Retinal pigment epithelial cell (primary cell): ENCODE results near the gene CKAP2.
A peak's percentile ranks its signal among the peaks of the same experiment; 100 is the strongest.
"Not testable (repeated sequence)": the region's sequence is repeated elsewhere in the genome, so short reads cannot be mapped to it uniquely, and the experiment has no call there.

Experiments
- DNase-seq: peaks from one replicate; pipeline ENCODE4 v3.0.0-alpha.2; 2010; ENCODE audit warnings: low read depth
- H3K4me3 ChIP-seq: 2 replicates; pipeline ENCODE4 v1.5.1; 2011; ENCODE audit warnings: mild to moderate bottlenecking, low read length, control low read depth, moderate library complexity
- TF ChIP-seq, protein P1 (sequence below): conservative IDR thresholded peaks from 2 replicates; pipeline ENCODE4 v1.5.1; 2011; ENCODE audit warnings: low read depth, low read length, control low read depth, inconsistent platforms

CKAP2 gene

DNA sequence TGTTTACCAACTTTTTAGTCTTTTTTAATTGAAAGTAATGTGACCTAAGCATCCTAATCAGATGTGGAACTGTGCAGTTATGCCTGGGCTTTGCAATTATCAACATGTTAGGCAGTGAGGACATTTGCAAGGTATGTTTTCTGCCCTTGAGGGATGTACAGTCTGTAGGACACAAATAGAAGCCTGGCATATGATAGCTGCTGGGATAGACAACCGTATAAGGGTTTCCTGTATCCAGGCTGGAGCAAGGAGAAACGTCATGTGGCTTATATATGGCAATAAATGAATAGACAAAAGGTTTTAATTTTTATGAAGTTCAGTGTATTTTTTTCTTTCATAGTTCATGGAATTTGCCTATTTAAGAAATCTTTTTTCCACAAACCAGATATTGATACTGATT is 2.8 kb upstream of the CKAP2 start:
- H3K4me3 ChIP-seq, result no peak overlapping the region
- TF ChIP-seq, protein P1, sequence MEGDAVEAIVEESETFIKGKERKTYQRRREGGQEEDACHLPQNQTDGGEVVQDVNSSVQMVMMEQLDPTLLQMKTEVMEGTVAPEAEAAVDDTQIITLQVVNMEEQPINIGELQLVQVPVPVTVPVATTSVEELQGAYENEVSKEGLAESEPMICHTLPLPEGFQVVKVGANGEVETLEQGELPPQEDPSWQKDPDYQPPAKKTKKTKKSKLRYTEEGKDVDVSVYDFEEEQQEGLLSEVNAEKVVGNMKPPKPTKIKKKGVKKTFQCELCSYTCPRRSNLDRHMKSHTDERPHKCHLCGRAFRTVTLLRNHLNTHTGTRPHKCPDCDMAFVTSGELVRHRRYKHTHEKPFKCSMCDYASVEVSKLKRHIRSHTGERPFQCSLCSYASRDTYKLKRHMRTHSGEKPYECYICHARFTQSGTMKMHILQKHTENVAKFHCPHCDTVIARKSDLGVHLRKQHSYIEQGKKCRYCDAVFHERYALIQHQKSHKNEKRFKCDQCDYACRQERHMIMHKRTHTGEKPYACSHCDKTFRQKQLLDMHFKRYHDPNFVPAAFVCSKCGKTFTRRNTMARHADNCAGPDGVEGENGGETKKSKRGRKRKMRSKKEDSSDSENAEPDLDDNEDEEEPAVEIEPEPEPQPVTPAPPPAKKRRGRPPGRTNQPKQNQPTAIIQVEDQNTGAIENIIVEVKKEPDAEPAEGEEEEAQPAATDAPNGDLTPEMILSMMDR, result no peak

DNA sequence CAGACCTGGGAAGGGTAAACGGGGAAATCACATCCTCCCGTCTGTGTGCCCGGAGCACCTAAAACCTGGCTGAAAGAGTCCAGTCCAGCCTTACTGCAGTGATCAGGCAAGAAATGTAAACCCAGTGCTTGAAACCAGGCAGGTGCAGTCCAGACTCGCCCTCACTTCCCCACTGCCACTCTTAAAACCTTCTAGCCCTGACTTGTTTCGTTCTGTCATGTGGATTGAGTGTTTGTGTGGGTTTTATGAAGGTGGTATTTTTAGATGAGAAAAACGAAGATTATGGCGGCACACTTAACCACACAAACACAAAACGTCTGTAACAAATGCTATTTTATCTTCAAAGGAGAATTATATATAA is 839 bp upstream of the CKAP2 start:
- TF ChIP-seq, protein P1, result no peak
- peak overlapping the region; percentile 92 for H3K4me3 ChIP-seq
- no peak for DNase-seq

More for the DNA sequence above, 2.8 kb upstream of the CKAP2 start:
- no peak for DNase-seq

DNA sequence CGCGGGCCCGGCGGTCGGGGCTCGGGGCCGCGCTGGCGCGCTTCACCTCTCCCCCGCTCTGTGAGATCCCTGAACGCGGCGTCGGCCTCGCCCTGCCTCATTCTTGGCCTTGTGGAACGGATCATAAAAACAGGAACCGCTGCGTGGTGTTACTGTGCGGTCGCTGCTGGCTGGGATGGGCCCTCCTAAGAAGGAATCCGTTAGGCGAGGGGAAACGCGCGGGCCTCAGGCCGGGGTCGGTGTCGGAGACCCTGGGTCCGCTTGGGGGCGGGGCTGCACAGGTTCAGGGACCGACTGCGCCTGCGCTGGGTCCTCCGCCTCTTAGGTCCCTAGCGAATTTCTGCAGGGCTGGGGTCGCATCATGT is 381 bp downstream of the CKAP2 start:
- TF ChIP-seq, protein P1, result no peak
- H3K4me3 ChIP-seq, result peak overlapping the region; percentile 92
- no peak for DNase-seq

DNA sequence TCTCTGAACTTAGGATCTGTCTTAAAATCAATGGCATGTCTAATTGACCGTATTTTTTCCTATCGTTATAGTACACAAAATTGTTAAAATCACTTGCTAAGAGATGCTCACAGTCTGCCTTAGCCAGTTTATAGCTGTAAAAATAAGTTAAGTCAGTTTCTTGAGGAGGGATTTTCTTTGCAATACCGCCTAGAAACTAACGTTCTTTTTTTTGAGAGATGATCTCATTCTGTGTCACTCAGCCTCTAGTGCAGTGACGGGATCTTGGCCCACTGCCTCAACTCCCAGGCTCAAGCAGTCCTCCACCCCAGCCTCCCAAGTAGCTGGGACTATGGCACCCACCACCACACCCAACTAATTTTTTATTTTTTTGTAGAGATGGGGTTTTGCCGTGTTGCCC is 4.4 kb downstream of the CKAP2 start:
- TF ChIP-seq, protein P1, result no peak
- H3K4me3 ChIP-seq, result no peak overlapping the region
- no peak for DNase-seq

DNA sequence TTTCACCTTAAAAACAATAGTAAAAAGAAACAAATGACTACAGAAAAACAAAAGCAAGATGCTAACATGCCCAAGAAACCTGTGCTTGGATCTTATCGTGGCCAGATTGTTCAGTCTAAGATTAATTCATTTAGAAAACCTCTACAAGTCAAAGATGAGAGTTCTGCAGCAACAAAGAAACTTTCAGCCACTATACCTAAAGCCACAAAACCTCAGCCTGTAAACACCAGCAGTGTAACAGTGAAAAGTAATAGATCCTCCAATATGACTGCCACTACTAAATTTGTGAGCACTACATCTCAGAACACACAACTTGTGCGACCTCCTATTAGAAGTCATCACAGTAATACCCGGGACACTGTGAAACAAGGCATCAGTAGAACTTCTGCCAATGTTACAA is 6.0 kb downstream of the CKAP2 start:
- no peak overlapping the region for H3K4me3 ChIP-seq
- DNase-seq, result no peak
- TF ChIP-seq, protein P1, result no peak

DNA sequence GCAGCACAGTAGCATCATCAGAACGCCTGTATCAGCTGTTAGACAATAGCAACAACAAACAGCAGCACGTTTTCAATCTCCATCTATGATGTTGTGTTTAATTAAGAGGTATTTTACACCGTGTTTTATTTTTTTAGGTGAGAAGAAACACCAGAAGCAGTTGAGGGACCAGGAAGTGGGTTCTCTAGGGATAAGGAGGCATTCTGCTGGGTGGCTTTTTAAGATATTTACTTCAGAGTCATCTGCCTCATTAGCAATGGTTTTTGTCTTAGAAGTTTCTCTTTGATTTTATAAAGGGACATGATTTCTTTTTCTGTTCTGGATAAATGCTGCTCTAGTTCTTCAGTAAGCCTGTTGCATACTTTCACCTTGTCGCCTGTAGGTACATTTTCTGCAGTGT is 8.2 kb downstream of the CKAP2 start:
- no peak overlapping the region for H3K4me3 ChIP-seq
- TF ChIP-seq, protein P1, result no peak
- no peak for DNase-seq

DNA sequence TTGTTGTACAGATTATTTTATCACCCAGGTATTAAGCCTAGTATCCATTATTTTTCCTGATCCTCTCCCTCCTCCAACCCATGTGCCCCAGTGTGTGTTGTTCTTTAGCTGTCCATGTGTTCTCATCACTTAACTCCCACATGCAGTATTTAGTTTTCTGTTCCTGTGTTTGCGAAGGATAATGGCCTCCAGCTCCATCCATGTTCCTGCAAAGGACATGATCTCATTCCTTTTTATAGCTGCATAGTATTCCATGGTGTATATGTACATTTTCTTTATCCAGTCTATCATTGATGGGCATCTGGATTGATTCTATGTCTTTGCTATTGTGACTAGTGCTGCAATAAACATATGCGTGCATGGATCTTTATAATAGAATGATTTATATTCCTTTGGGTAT is 13.2 kb downstream of the CKAP2 start:
- not testable (repeated sequence) for DNase-seq

DNA sequence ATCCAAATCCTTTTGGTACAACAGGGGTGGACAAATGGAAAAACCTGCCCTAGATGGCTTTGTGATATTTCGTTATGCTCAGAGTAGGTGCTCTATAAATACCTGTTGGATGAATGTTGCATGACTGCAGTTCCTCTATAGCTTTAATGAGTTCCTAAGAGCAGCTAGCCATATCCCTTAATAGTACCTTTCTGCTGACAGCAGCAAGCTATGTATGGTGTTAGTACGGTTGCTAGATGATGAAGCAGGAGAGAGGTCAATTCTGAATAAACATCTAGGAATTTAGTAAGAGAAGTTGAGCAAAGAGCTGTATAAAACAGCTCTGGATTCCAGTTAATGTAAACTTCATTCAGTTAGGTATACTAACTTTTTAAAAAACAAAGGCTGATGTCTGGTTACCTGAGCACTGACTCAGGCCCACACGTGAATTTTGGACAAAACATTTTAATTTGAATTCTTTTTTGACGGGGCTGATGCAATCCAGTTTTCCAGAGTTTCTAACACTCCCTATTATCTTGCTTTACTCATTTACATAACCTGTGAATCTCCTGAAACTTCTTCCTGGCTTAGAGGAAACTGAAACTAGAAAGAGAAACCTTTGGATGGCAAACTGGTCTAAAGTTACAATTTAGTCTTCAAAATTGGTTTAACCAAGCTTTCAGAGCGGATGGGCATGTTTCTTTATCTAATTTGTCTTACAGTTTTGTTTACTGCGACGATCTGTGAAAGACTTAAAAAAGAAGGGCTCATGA is 25.6 kb downstream of the CKAP2 start:
- not testable (repeated sequence) for DNase-seq, H3K4me3 ChIP-seq

More for the DNA sequence above, 13.2 kb downstream of the CKAP2 start:
- H3K4me3 ChIP-seq, result not testable (repeated sequence)

DNA sequence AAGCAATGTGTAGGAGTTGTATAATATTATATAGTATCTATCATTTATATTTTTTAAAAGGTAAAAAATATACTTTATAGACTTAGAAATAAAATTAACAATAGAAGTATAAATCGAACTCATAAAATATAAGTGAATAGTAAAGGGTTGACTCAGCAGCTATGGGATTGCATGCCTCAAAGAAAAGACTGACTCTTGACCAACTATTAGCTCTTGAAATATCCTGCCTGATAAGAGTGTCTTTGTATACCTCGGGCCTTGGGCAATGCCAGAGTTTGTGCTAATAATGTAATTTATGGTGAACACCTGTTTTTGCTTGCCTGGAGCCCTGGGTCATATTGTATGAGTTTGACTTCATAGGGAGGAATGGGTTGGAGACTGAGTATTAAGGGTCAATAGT is 31.8 kb downstream of the CKAP2 start:
- H3K4me3 ChIP-seq, DNase-seq: not testable (repeated sequence)

DNA sequence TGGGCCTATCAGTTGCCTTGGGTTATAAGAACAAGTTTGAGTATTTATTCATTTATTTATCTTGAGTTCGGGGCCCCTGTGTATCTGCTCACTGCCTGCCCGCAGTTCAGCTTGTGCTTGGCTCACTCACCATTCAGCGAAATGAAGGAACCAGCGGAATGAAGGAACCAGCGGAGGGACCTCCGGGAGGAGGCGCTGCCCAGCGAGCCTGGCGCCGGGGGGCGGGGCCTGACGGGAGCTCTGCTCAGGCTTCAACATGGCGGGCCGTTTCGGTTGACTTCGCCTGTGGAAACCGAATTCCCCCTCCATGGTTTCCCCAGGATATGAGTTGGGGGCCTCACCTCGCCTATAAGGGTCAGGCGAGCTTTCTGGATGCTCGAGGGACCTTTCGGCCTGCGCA is 33.5 kb downstream of the CKAP2 start:
- not testable (repeated sequence) for DNase-seq, H3K4me3 ChIP-seq

DNA sequence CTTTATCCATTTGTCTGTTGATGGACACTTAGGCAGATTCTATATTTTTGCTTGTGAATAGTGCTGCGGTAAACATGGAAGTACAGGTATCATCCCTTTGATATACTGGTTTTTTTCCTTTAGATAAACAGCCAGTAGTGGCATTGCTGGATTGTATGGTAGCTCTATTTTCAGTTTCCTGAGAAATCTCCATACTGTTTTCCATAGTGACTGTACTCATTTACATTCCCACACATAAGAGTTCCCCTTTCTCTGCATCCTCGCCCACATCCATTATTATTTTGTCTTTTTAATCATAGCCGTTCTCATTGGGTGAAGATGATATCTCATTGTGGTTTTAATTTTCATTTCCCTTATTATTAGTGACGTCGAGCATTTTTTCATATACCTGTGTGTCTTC is 35.7 kb downstream of the CKAP2 start:
- DNase-seq, H3K4me3 ChIP-seq: not testable (repeated sequence)

DNA sequence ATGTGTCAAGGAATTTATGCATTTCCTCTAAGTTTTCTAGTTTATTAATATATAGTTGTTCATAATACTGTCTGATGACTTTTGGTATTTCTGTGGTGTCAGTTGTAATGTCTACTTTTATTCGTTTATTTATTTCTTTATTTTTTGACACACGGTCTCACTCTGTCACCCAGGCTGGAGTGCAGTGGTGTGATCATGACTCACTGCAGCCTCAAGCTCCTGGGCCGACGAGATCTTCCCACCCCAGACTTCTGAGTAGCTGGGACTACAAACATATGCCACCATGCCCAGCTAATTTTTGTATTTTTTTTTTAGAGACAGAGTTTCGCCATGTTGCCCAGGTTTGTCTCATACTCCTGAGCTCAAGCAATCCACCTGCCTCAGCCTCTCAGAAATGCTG is 39.0 kb downstream of the CKAP2 start:
- H3K4me3 ChIP-seq, result not testable (repeated sequence)
- DNase-seq, result peak; percentile 10

DNA sequence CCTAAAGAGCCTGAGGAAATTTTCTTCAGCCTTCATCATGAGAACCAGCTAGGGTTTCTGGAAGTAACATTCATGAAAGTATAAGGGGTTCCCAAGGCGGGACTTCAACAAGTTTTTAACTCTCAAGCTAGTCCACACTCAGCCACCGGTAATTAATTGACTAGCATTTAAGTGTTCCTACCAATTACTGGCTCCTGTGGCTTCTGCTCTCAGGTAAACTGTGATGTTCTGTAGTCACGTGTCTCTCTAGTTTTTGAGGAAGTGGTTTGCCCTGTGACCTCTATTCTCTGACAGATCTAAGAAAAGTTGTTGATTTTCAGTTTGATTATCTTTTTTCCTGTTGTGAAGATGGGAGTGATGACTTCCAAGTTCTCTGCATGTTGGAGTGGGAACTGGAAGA is 42.7 kb downstream of the CKAP2 start:
- DNase-seq, result not testable (repeated sequence)

More for the DNA sequence above, 42.7 kb downstream of the CKAP2 start:
- H3K4me3 ChIP-seq, result not testable (repeated sequence)
